Neural progenitor cell (in vitro differentiated cells): ENCODE measurements around the gene MCRIP1. TPM values are rescaled to one million over a fixed set of nuclear protein-coding genes. Genes with fewer than 3 reads are reported as not detected.

Experiments
- DNase-seq: peaks from one replicate; pipeline ENCODE4 v3.0.0-alpha.2; 2016; ENCODE audit warnings: low spot score
- H2AFZ ChIP-seq: fragments of 200-600 bp; sonication (generic); replicated peaks from 2 replicates; pipeline ENCODE4 v1.6.1; 2016; ENCODE audit warnings: antibody characterized with exemption
- H3F3A ChIP-seq: fragments of 200-600 bp; sonication (generic); 2 replicates; pipeline ENCODE4 v1.6.1; 2016; ENCODE audit warnings: antibody characterized with exemption, low read depth
- H3K27ac ChIP-seq: fragments of 200-600 bp; sonication (generic); 2 replicates; pipeline ENCODE4 v1.5.1; 2016; ENCODE audit warnings: mild to moderate bottlenecking
- H3K27me3 ChIP-seq: fragments of 200-600 bp; sonication (generic); 2 replicates; pipeline ENCODE4 v1.6.1; 2016; ENCODE audit warnings: mild to moderate bottlenecking, moderate library complexity
- H3K36me3 ChIP-seq: fragments of 200-600 bp; sonication (generic); 2 replicates; pipeline ENCODE4 v1.5.1; 2016
- H3K4me1 ChIP-seq: fragments of 200-600 bp; sonication (generic); 2 replicates; pipeline ENCODE4 v1.6.1; 2016; ENCODE audit warnings: mixed run types
- H3K4me2 ChIP-seq: fragments of 200-600 bp; sonication (generic); 2 replicates; pipeline ENCODE4 v1.6.1; 2016
- H3K4me3 ChIP-seq: fragments of 200-600 bp; sonication (generic); 2 replicates; pipeline ENCODE4 v1.5.1; 2016
- H3K79me2 ChIP-seq: fragments of 200-600 bp; sonication (generic); 2 replicates; pipeline ENCODE4 v1.6.1; 2016; ENCODE audit warnings: low read depth
- H3K9ac ChIP-seq: fragments of 200-600 bp; sonication (generic); 2 replicates; pipeline ENCODE4 v1.6.1; 2016
- H3K9me3 ChIP-seq: fragments of 200-600 bp; sonication (generic); 2 replicates; pipeline ENCODE4 v1.5.1; 2016; ENCODE audit warnings: low read depth
- H4K20me1 ChIP-seq: fragments of 200-600 bp; sonication (generic); 2 replicates; pipeline ENCODE4 v1.6.1; 2016; ENCODE audit warnings: low read depth
- H3K27ac Mint-ChIP-seq: 3 replicates; pipeline ENCODE4 v1.8.0; 2021; ENCODE audit warnings: mixed read lengths
- H3K27me3 Mint-ChIP-seq: 2 replicates; pipeline ENCODE4 v1.8.0; 2022; ENCODE audit warnings: low read depth, mild to moderate bottlenecking, inconsistent platforms, moderate library complexity, mixed read lengths; ENCODE audit not compliant: insufficient read depth
- H3K36me3 Mint-ChIP-seq: 3 replicates; pipeline ENCODE4 v1.8.0; 2021; ENCODE audit warnings: mixed read lengths
- H3K4me1 Mint-ChIP-seq: 3 replicates; pipeline ENCODE4 v1.8.0; 2021; ENCODE audit warnings: mixed read lengths
- H3K4me3 Mint-ChIP-seq: 3 replicates; pipeline ENCODE4 v1.8.0; 2021; ENCODE audit warnings: mild to moderate bottlenecking, moderate library complexity, mixed read lengths
- H3K9me3 Mint-ChIP-seq: 3 replicates; pipeline ENCODE4 v1.8.0; 2020; ENCODE audit warnings: mixed read lengths
- CTCF ChIP-seq: fragments of 200-600 bp; sonication (generic); IDR thresholded peaks from 2 replicates; pipeline ENCODE4 v1.5.1; 2017; ENCODE audit warnings: antibody characterized with exemption, mild to moderate bottlenecking
- EZH2 ChIP-seq: fragments of 200-600 bp; sonication (generic); IDR thresholded peaks from 2 replicates; pipeline ENCODE4 v1.6.1; 2017; ENCODE audit warnings: antibody characterized with exemption, mild to moderate bottlenecking, moderate library complexity
- EZH2phosphoT487 ChIP-seq: fragments of 200-600 bp; sonication (generic); IDR thresholded peaks from 2 replicates; pipeline ENCODE4 v1.6.1; 2017; ENCODE audit warnings: antibody characterized with exemption
- total RNA-seq: library from RNA; depleted of rRNA; stranded (reverse); fragments of >200 nt; gene quantifications from 2 replicates; pipeline ENCODE4 v1.2.3, GENCODE V29; 2015; ENCODE audit warnings: low replicate concordance

MCRIP1 gene
- total RNA-seq, 1 donor from 2014 or later = 45.6 TPM

DNA sequence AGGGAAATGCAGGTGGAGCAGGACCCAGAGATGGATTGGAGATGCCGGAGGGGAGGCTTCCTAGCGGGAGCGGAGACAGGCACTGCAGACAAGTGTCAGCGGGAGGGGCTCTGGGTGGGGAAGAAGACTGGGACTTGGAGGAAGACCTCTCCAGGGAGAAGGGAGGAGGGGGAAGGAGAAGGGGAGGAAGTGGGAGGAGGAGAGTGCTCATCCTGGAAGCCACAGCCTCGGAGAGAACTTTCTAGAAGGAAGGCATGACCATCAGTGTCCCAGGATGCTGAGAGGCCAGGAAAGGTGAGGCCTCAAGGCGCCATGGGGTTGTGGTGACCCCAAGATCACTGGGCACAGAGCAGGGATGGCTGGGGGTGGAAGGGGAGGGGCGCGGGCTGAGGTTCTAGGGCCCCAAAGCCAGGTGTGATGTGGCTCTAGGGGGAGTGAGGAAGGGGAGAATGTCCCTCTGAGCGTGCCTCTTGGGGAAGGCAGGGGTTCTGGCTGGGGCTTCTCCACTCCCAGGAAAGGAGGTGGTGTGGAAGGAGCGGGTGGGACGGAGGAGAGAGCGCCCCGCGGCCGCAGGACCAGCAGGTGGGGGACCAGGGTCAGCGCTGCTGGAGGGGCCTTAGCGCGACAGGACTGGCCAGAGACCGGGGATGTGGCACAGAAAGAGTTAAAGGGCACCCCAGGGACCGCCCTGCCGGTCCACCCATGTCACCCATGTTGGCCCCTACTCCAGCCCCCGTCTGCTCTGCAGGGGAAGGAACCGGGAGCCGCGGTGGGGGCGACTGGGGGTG is 30.0 kb downstream of the MCRIP1 start:
- Mint-ChIP-seq H3K4me1 (no peaks in the 10 kb centered on the region), H3K27ac (no peak overlapping the region), H3K4me3 (peak overlapping the region; percentile 65), H3K27me3 (peaks cover 54% of the 10 kb centered on the region), H3K36me3 (no peaks in the 10 kb centered on the region), H3K9me3 (peaks cover 17% of the 10 kb centered on the region)
- peaks cover 89% of the 10 kb centered on the region for H3K27me3 ChIP-seq
- no peak for TF ChIP-seq EZH2phosphoT487
- no peak for TF ChIP-seq CTCF
- TF ChIP-seq EZH2 = no peak
- peaks cover 2% of the 10 kb centered on the region for H4K20me1 ChIP-seq
- no peak overlapping the region for H3K27ac ChIP-seq
- H3K9me3 ChIP-seq = no peaks in the 10 kb centered on the region
- peak overlapping the region; percentile 49 for H3K4me3 ChIP-seq
- H3K4me2 ChIP-seq = peak overlapping the region; percentile 88
- H3F3A ChIP-seq = peaks cover 3% of the 10 kb centered on the region
- H2AFZ ChIP-seq = no peak overlapping the region
- no peaks in the 10 kb centered on the region for H3K79me2 ChIP-seq
- H3K4me1 ChIP-seq = peaks cover 12% of the 10 kb centered on the region
- no peak for DNase-seq
- no peaks in the 10 kb centered on the region for H3K36me3 ChIP-seq
- H3K9ac ChIP-seq = no peak overlapping the region

DNA sequence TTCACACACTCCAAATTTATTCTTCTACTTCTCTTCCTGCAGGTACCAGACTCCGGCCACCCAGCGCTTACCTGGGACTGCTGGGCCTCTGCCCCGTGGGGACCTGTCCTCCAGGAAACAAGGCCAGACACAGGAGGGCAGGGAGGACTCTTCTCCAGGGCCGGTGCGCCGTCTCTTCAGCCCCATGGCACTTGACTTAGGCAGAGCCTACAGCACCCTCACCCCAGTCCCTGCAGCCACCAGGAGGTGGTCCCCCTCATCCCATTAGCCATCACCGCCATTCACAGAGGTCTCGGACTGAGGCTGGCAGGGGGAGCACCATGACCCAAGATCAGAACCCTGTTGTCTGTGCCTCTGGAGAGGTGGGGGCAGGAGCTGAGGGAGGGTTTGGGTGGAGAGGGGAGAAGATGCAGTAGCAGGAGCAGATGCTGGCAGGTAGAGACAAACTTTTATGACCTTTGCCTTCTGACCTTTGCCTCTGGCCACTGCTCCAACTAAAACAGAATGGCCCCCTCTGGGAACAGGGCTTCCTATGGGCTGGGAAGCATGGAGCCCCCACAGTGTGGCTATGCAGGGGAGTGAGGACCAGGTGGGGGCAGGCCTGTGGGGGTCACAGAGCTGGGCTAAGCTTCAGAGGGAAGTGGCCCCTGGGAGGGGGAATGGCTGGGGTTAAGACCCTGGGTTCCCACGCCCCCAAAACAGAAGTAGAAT is 30.9 kb downstream of the MCRIP1 start:
- no peak for DNase-seq
- Histone ChIP-seq H3K27me3 (peaks cover 81% of the 10 kb centered on the region), H3K4me3 (no peak overlapping the region), H3K4me1 (peaks cover 12% of the 10 kb centered on the region), H3K36me3 (no peaks in the 10 kb centered on the region), H4K20me1 (peaks cover 2% of the 10 kb centered on the region), H2AFZ (no peak overlapping the region), H3F3A (peaks cover under 1% of the 10 kb centered on the region), H3K9ac (no peak overlapping the region), H3K4me2 (no peak overlapping the region), H3K79me2 (no peaks in the 10 kb centered on the region), H3K9me3 (no peaks in the 10 kb centered on the region), H3K27ac (no peak overlapping the region)
- TF ChIP-seq EZH2 (no peak), EZH2phosphoT487 (no peak), CTCF (no peak)
- Mint-ChIP-seq H3K4me3 (peak overlapping the region; percentile 65), H3K36me3 (no peaks in the 10 kb centered on the region), H3K9me3 (peaks cover 17% of the 10 kb centered on the region), H3K27ac (no peak overlapping the region), H3K27me3 (peaks cover 50% of the 10 kb centered on the region), H3K4me1 (no peaks in the 10 kb centered on the region)

- H3K9me3 Mint-ChIP-seq = peaks cover 17% of the 10 kb centered on the region
- no peak overlapping the region for H3K4me3 Mint-ChIP-seq
- Histone ChIP-seq H4K20me1 (peaks cover 2% of the 10 kb centered on the region), H3K27ac (no peak overlapping the region), H3K9ac (no peak overlapping the region), H3K36me3 (no peaks in the 10 kb centered on the region), H3K79me2 (no peaks in the 10 kb centered on the region), H3K4me2 (no peak overlapping the region), H2AFZ (no peak overlapping the region), H3K4me1 (peaks cover 12% of the 10 kb centered on the region), H3F3A (no peaks in the 10 kb centered on the region), H3K4me3 (no peak overlapping the region), H3K9me3 (no peaks in the 10 kb centered on the region), H3K27me3 (peaks cover 72% of the 10 kb centered on the region)
- H3K27ac Mint-ChIP-seq = no peak overlapping the region
- no peaks in the 10 kb centered on the region for H3K36me3 Mint-ChIP-seq
- H3K4me1 Mint-ChIP-seq = no peaks in the 10 kb centered on the region
- no peak for DNase-seq
- TF ChIP-seq CTCF (no peak), EZH2 (no peak)
- H3K27me3 Mint-ChIP-seq = peaks cover 48% of the 10 kb centered on the region
Observed at GRCh38 chr17:81801327-81801726, 31.8 kb downstream of the MCRIP1 start.
